B cell (primary cell): ENCODE data around the gene PLEKHO2.

Experiments used
- CTCF ChIP-seq: fragments of 200-600 bp; IDR thresholded peaks from one replicate; pipeline ENCODE4 v1.8.0; 2022; ENCODE audit warnings: antibody characterized with exemption, mild to moderate bottlenecking
- EZH2 ChIP-seq: IDR thresholded peaks from 2 replicates; pipeline ENCODE4 v1.6.1; 2012; ENCODE audit warnings: borderline replicate concordance, low read depth, mild to moderate bottlenecking, moderate library complexity, low read length; ENCODE audit not compliant: insufficient read depth, poor library complexity, severe bottlenecking

- TF ChIP-seq CTCF (no peak), EZH2 (no peak)
These were observed 25.3 kb upstream of the PLEKHO2 start for GRCh38 chr15:64816452-64816851.
